ENCODE data around the gene ACP2.
"Not testable (repeated sequence)": the region's sequence is repeated elsewhere in the genome, so short reads cannot be mapped to it uniquely, and the experiment has no call there.

ACP2 gene

DNA sequence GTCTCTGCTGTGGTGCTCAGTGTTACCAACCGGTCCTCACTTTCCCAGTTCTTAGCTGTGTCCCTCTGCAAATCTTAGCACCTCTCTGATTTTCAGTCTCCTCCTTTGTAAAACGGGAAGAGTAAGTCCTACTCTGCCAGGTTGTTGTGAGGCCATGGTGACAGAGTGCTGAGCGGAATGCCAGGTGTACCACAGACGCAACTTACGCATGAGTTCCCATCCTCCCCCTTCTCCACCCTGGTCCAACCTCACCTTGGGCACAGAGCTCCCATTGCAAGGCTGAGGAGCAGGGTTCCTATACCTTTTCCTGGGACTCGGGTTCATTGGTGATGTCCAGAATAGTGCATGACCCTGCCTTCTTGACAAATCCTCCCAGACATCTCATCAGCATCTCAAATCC is 41.2 kb downstream of the ACP2 start:
- TF ChIP-seq, protein P1, sequence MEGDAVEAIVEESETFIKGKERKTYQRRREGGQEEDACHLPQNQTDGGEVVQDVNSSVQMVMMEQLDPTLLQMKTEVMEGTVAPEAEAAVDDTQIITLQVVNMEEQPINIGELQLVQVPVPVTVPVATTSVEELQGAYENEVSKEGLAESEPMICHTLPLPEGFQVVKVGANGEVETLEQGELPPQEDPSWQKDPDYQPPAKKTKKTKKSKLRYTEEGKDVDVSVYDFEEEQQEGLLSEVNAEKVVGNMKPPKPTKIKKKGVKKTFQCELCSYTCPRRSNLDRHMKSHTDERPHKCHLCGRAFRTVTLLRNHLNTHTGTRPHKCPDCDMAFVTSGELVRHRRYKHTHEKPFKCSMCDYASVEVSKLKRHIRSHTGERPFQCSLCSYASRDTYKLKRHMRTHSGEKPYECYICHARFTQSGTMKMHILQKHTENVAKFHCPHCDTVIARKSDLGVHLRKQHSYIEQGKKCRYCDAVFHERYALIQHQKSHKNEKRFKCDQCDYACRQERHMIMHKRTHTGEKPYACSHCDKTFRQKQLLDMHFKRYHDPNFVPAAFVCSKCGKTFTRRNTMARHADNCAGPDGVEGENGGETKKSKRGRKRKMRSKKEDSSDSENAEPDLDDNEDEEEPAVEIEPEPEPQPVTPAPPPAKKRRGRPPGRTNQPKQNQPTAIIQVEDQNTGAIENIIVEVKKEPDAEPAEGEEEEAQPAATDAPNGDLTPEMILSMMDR (conservative IDR thresholded peaks at IDR 0.05; ENCODE audit: low read length), result no peak
- no peak for DNase-seq (ENCODE audit: low read depth)
- no peak overlapping the region for H3K4me3 ChIP-seq (ENCODE audit: low read length)

DNA sequence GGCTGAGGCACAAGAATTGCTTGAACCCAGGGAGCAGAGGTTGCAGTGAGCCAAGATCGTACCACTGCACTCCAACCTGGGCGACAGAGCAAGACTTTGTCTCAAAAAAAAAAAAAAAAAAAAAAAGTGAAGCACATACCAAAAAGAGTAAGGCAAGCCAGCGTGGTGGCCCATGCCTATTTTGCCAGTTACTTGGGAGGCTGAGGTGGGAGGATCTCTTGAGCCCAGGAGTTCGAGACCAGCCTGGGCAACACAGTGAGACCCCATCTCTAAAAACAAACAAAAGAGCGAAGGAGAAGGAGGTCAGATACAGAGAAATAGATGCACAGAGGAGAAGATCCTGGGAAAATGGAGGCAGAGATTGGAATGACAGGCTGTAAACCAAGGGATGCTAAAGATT is 42.0 kb downstream of the ACP2 start:
- H3K4me3 ChIP-seq (ENCODE audit: low read length); DNase-seq (ENCODE audit: low read depth): not testable (repeated sequence)

DNA sequence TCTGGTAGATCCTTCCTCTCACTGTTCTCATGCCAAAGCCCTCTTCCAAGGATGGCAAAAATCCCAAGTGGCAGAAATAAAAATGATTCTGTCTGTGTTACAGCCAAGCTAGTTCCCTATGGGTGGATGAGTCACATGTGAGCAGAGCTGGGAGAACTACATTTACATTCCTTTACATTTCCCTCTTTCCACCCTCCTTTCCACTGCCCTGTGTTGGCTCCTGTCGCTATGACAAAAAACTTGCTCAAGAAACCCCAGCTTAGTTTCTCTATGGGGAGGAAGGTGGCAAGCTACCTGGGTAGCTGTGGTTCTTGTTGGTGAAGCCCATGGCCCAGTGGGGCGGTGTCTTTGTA is 44.0 kb downstream of the ACP2 start:
- TF ChIP-seq, protein P1 (conservative IDR thresholded peaks at IDR 0.05; ENCODE audit: low read length), result no peak
- H3K4me3 ChIP-seq (ENCODE audit: low read length), result no peak overlapping the region
- peak; percentile 72 for DNase-seq (ENCODE audit: low read depth)

DNA sequence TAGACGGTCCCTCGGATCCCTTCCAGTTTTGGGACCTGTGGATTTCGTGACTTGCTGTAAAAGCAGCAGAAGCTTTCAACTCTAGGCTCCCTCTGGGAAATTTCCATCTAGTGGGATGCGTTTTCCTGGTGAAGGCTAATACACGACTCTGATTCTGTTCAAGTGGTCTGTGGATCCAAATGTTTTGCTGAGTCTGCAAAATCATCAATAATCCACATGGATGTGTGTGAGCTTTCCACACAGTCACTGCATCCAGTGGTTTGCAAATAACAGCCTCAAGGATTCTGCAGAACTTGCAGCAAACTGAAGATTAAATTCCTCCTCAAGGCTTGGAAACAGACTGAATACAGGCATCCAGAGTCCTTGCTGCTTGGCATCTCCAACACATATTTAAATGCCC is 46.0 kb downstream of the ACP2 start:
- no peak overlapping the region for H3K4me3 ChIP-seq (ENCODE audit: low read length)
- DNase-seq (ENCODE audit: low read depth), result no peak
- TF ChIP-seq, protein P1 (conservative IDR thresholded peaks at IDR 0.05; ENCODE audit: low read length), result no peak

DNA sequence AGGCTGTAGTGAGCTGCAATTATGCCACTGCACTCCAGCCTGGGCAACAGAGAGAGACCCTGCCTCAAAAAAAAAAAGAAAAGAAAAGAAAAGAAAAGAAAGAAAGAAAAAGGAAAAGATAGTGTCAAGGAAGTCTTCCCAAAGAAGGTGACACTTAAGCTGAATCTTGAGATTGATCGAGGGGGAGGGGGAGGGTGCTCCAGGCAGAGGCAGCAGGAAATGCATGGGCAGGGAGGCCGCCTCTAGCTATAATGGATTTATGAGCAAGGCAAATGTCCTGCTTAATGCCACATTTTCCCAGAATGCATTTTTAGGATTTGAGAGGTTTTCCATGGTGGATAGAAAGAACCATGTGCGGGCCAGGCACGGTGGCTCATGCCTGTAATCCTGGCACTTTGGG is 47.6 kb downstream of the ACP2 start:
- no peak for DNase-seq (ENCODE audit: low read depth)
- TF ChIP-seq, protein P1 (conservative IDR thresholded peaks at IDR 0.05; ENCODE audit: low read length), result no peak
- H3K4me3 ChIP-seq (ENCODE audit: low read length), result no peak overlapping the region

DNA sequence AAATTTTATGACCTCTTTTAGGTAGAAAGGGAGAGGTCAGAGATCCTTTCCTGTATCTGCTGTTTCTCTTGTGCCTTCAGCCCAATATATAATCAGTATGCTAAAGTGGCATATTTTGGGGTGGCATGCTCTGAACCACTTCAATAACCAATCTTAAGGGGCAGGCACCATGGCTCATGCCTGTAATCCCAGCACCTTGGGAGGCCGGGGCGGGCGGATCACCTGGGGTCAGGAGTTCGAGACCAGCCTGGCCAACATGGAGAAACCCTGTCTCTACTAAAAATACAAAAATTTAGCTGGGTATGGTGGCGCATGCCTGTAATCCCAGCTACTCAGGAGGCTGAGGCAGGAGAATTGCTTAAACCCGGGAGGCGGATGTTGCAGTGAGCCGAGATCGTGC is 50.5 kb downstream of the ACP2 start:
- not testable (repeated sequence) for DNase-seq (ENCODE audit: low read depth)

DNA sequence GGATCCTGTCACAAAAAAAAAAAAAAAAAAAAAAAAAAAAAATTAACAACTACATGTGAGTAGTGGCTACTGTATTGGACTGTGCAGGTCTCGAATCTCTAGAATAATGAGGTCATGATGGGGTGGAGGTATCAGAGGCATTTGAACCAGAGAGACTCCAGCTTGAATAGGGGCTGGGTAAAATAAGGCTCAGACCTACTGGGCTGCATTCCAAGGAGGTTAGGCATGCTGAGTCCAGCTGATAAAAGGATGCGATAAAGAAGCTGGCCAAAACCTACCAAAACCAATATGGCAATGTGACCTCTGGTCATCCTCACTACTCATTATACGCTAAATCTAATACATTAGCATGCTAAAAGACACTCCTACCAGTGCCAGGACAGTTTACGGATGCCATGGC is 56.5 kb downstream of the ACP2 start:
- DNase-seq (ENCODE audit: low read depth), result no peak
- no peak overlapping the region for H3K4me3 ChIP-seq (ENCODE audit: low read length)
- TF ChIP-seq, protein P1 (conservative IDR thresholded peaks at IDR 0.05; ENCODE audit: low read length), result no peak

More for the DNA sequence above, 50.5 kb downstream of the ACP2 start:
- not testable (repeated sequence) for H3K4me3 ChIP-seq (ENCODE audit: low read length)

DNA sequence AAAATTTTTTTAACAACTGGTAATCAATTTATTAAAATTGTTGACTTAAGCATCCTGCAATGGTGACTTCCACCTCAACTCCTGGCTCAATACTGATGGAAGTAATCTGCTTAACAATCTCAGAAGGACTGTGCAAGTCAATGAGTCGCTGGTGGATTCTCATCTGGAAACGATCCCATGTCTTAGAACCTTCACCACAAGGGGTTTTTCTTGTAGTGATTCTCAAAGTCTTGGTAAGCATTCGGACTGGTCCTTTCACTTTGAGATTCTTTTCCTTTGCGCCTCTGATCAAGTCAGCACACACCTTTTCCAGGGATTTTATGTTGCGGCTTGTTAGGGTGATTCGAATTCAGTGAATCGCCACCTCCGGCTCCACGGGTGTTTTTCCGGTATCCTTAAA is 57.5 kb downstream of the ACP2 start:
- peak; percentile 8 for DNase-seq (ENCODE audit: low read depth)
- H3K4me3 ChIP-seq (ENCODE audit: low read length), result not testable (repeated sequence)
